GM12891 (cell line): ENCODE measurements around the gene TATDN2.

Experiments used
- POLR2A ChIP-seq: IDR thresholded peaks from 2 replicates; pipeline ENCODE4 v1.6.1; 2011; ENCODE audit warnings: low read depth, low read length, control low read depth
- POLR2AphosphoS5 ChIP-seq: IDR thresholded peaks from 2 replicates; pipeline ENCODE4 v1.6.1; 2011; ENCODE audit warnings: low read depth, low read length, control low read depth
- TAF1 ChIP-seq: IDR thresholded peaks from 2 replicates; pipeline ENCODE4 v1.6.1; 2011; ENCODE audit warnings: low read depth, low read length, control low read depth

GRCh38 chr3:10319804-10320203 is 71.5 kb downstream of the TATDN2 start:
- TF ChIP-seq POLR2A: no peak
- no peak for TF ChIP-seq TAF1
- TF ChIP-seq POLR2AphosphoS5: no peak
